CD8-positive, alpha-beta memory T cell (primary cell): ENCODE results near the gene MSS51. TPM values are rescaled to one million over a fixed set of nuclear protein-coding genes. Genes with fewer than 3 reads are reported as not detected.

Experiments
- CTCF ChIA-PET: fragments of 350-600 bp; sonication (Branson Sonifier 250); formaldehyde crosslinking; loops from one replicate; lab custom pipeline; 2021; ENCODE audit warnings: antibody characterized with exemption; lab: Charles Lee
- POLR2A ChIA-PET: fragments of 350-600 bp; sonication (Branson Sonifier 250); formaldehyde crosslinking; loops from one replicate; lab custom pipeline; 2021; ENCODE audit warnings: antibody characterized with exemption; lab: Charles Lee
- DNase-seq, 5 donors: peaks; one replicate each; pipeline versions ENCODE4 v3.0.0 to v3.0.0-alpha.2; 2020 to 2022; ENCODE audit warnings: mixed read lengths in 1 of 5
- H3K27ac ChIP-seq: one replicate; pipeline ENCODE4 v1.7.0; 2013; ENCODE audit warnings: low read depth, mild to moderate bottlenecking, low read length, moderate library complexity
- H3K27me3 ChIP-seq: 2 replicates; pipeline ENCODE4 v1.7.0; 2013; ENCODE audit warnings: low read length, mild to moderate bottlenecking; ENCODE audit not compliant: insufficient read depth, poor library complexity, severe bottlenecking
- H3K36me3 ChIP-seq: 2 replicates; pipeline ENCODE4 v1.7.0; 2013; ENCODE audit warnings: mild to moderate bottlenecking, low read length, moderate library complexity; ENCODE audit not compliant: insufficient read depth
- H3K4me1 ChIP-seq: 2 replicates; pipeline ENCODE4 v1.7.0; 2013; ENCODE audit warnings: mild to moderate bottlenecking, low read length, moderate library complexity; ENCODE audit not compliant: insufficient read depth
- H3K4me3 ChIP-seq: 2 replicates; pipeline ENCODE4 v1.7.0; 2013; ENCODE audit warnings: mild to moderate bottlenecking, low read length
- H3K9me3 ChIP-seq: 2 replicates; pipeline ENCODE4 v1.7.0; 2013; ENCODE audit warnings: mild to moderate bottlenecking, low read length
- H3K27ac Mint-ChIP-seq, 8 donors: one replicate each; pipeline ENCODE4 v1.8.0; 2020 to 2021; ENCODE audit warnings: mixed read lengths in 8 of 8, mild to moderate bottlenecking in 6 of 8, inconsistent platforms in 3 of 8, moderate library complexity in 3 of 8
- H3K27me3 Mint-ChIP-seq, 2 donors: one replicate each; pipeline ENCODE4 v1.8.0; 2020 to 2021; ENCODE audit warnings: mixed read lengths in 2 of 2, mild to moderate bottlenecking in 1 of 2, moderate library complexity in 1 of 2
- H3K36me3 Mint-ChIP-seq, 3 donors: one replicate each; pipeline ENCODE4 v1.8.0; 2020 to 2021; ENCODE audit warnings: mixed read lengths in 3 of 3, inconsistent platforms in 1 of 3, mild to moderate bottlenecking in 1 of 3
- H3K4me1 Mint-ChIP-seq, 3 donors: one replicate each; pipeline ENCODE4 v1.8.0; 2020 to 2021; ENCODE audit warnings: mixed read lengths in 3 of 3, inconsistent platforms in 1 of 3, mild to moderate bottlenecking in 1 of 3
- H3K4me3 Mint-ChIP-seq, 7 donors: one replicate each; pipeline ENCODE4 v1.8.0; 2020 to 2021; ENCODE audit warnings: mixed read lengths in 7 of 7, mild to moderate bottlenecking in 6 of 7, moderate library complexity in 4 of 7, inconsistent platforms in 2 of 7
- H3K9me3 Mint-ChIP-seq, 5 donors: one replicate each; pipeline ENCODE4 v1.8.0; 2020 to 2022; ENCODE audit warnings: mixed read lengths in 5 of 5, mild to moderate bottlenecking in 3 of 5, moderate library complexity in 2 of 5, inconsistent platforms in 1 of 5
- polyA plus RNA-seq: library from polyadenylated mRNA; unstranded; fragments of 300-500 nt; fragmentation: Illumina TruSeq; gene quantifications from one replicate; pipeline ENCODE4 v1.2.3, GENCODE V29; 2021
- total RNA-seq, 2 experiments: library from RNA; stranded (reverse); gene quantifications; one replicate each; pipeline ENCODE4 v1.2.3, GENCODE V29; 2021

MSS51 gene
- total and polyA plus RNA-seq, 3 experiments from 2014 or later, result 0.14 to 1.5 (median 1.5) TPM

DNA sequence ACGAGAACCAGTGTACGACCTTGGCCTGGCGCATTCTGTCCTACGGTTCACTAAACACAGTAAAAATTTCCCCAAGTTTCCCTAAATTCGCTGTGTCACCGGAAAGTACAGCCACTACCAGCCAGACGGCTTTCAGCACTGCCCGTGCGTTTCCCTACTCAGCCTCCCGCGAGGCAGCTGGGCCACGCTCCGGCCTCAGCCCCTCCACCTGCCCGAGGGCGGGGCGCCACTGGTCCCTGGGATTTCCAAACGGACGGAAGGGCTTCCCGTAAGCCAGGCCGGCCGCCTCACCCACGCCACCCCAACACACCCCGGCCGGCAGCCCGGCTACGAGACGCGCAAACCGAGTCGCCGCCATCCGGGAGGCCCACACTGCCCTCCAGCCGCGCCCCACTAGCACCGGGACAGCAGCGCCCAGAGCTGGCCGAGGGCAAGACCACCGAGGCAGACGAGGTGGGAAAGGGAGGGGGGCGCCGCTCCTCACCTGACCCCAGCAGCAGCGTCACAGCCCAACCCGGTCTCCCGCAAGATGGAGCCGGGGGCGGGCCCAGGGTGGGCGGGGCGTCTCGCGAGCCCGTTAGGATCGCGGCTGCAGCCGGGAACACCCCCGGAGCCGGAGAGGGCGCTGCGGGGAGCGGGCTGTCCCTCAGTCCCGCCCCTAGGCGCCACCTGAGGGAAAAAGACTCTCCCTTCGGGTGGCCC lies 19.7 kb downstream of the MSS51 start, which contains the start of gene ANXA7:
TSS of gene ANXA7 (minus strand) at position 531 of the 702 bp plus-strand sequence. CDS start 13,202 bp downstream, outside the sequence.
- peak; percentile 85 to 94 (median 93) for DNase-seq
- H3K4me3 ChIP-seq, result peak within 1 kb of the TSS; percentile 88
- H3K9me3 ChIP-seq, result no peaks in the 10 kb centered on the region
- H3K27me3 ChIP-seq, result no peaks in the 10 kb centered on the region
- Mint-ChIP-seq H3K4me1 (peaks cover 43 to 58% (median 58%) of the 10 kb centered on the region in 3 donors), H3K36me3 (peaks cover 0 to 23% (median 2%) of the 10 kb centered on the region in 3 donors), H3K4me3 (peak within 1 kb of the TSS; percentile 91 to 98 (median 96)), H3K27me3 (peaks cover 0 to 2% of the 10 kb centered on the region in 2 donors), H3K27ac (peak within 1 kb of the TSS; percentile 44 to 97 (median 95)), H3K9me3 (no peaks in the 10 kb centered on the region)
- H3K27ac ChIP-seq, result peak within 1 kb of the TSS; percentile 94
- CTCF ChIA-PET, result no interaction called here
- no peaks in the 10 kb centered on the region for H3K36me3 ChIP-seq
- H3K4me1 ChIP-seq, result peaks cover 27% of the 10 kb centered on the region
- POLR2A ChIA-PET, result interaction anchor here (0.5 to 1.5 kb wide), 10 partner anchors 15 to 317 kb away, joined by 3 to 11 read pairs (median 6); partner anchors contain the start of genes CFAP70, DNAJC9, P4HA1 and PPP3CB

DNA sequence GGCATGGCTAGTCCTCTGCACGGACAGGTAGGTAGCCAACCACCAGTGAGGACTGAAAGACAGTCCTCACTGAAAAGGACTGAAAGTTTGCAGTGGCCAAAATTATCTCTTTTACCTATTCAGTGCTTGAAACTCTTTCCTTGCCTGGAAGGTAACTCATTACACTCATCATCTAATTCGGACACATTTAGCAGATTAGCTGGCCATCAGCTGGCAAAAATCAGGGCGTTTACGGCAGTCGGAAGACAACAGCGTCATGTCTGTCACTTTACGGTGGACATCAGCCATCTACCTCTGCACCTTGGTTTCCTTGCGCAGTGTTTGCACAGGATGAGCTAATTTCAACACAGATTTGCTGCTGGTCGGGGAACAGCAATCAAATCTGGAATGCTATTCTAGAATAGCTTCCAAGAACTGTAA lies 20.2 kb downstream of the MSS51 start:
- DNase-seq, result peak in 3 of 5 donors; percentile 29 to 70 (median 55)
- H3K4me1 ChIP-seq, result peaks cover 28% of the 10 kb centered on the region
- no peaks in the 10 kb centered on the region for H3K27me3 ChIP-seq
- Mint-ChIP-seq H3K4me3 (peak overlapping the region; percentile 91 to 98 (median 96)), H3K27me3 (peaks cover 0 to 2% of the 10 kb centered on the region in 2 donors), H3K9me3 (no peaks in the 10 kb centered on the region), H3K36me3 (peaks cover 0 to 23% (median 2%) of the 10 kb centered on the region in 3 donors), H3K27ac (peak overlapping the region; percentile 23 to 96 (median 94)), H3K4me1 (peaks cover 45 to 64% (median 64%) of the 10 kb centered on the region in 3 donors)
- H3K36me3 ChIP-seq, result no peaks in the 10 kb centered on the region
- CTCF ChIA-PET, result no interaction called here
- peak overlapping the region; percentile 88 for H3K4me3 ChIP-seq
- peak overlapping the region; percentile 94 for H3K27ac ChIP-seq
- H3K9me3 ChIP-seq, result no peaks in the 10 kb centered on the region
- POLR2A ChIA-PET, result interaction anchor here (0.6 to 1.5 kb wide), 9 partner anchors 16 to 320 kb away, joined by 3 to 11 read pairs (median 5); partner anchors contain the start of genes CFAP70, DNAJC9, P4HA1 and PPP3CB

DNA sequence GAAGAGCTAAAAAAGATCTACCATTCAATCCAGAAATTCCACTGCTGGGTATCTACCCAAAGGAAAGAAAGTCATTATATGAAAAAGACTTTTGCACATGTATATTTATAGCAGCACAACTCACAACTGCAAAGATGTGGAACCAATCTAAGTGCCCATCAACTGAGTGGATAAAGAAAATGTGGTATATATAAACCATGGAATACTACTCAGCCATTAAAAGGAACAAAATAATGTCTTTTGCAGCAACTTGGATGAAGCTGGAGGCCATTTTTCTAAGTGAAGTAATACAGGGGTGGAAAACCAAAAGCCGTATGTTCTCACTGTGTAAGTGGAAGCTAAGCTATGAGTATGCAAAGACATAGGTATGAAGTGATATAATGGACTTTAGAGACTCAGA lies 22.5 kb downstream of the MSS51 start:
- H3K36me3 ChIP-seq, result no peaks in the 10 kb centered on the region
- no peaks in the 10 kb centered on the region for H3K27me3 ChIP-seq
- no peaks in the 10 kb centered on the region for H3K9me3 Mint-ChIP-seq
- ChIA-PET POLR2A (no interaction called here), CTCF (interaction anchor here (0.6 kb wide), 1 partner anchor 312 kb away, joined by 3 read pairs; no protein-coding TSS in a partner anchor)
- H3K4me1 ChIP-seq, result peaks cover 35% of the 10 kb centered on the region
- H3K4me1 Mint-ChIP-seq, result peaks cover 63 to 86% (median 85%) of the 10 kb centered on the region in 3 donors
- H3K27me3 Mint-ChIP-seq, result peaks cover 0 to 5% of the 10 kb centered on the region in 2 donors
- H3K4me3 Mint-ChIP-seq, result peak overlapping the region in 4 of 7 donors; percentile 12 to 96 (median 34)
- peaks cover 3 to 38% (median 7%) of the 10 kb centered on the region in 3 donors for H3K36me3 Mint-ChIP-seq
- H3K27ac Mint-ChIP-seq, result peak overlapping the region in 1 of 8 donors; percentile 36
- no peak overlapping the region for H3K4me3 ChIP-seq
- H3K9me3 ChIP-seq, result no peaks in the 10 kb centered on the region
- H3K27ac ChIP-seq, result no peak overlapping the region
- no peak for DNase-seq

DNA sequence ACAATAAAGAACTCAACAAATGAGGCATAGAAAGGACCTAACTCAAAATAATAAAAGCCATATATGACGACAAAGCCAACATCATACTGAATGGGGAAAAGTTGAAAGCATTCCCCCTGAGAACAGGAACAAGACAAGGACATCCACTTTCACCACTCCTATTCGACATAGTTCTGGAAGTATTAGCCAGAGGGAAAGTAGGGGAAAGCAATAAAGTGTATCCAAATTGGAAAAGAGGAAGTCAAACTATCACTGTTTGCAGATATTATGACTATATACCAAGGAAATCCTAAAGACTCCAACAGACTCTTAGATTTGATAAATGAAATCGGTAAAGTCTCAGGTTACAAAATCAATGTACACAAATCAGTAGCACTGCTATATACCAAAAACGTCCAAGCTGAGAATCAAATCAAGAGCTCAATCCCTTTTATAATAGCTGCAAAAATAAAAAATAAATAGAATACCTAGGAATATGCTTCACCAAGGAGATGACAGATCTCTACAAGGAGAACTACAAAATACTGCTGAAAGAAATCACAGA lies 24.3 kb downstream of the MSS51 start:
- POLR2A ChIA-PET, result no interaction called here
- CTCF ChIA-PET, result no interaction called here
- H3K9me3 Mint-ChIP-seq, result no peaks in the 10 kb centered on the region
- H3K36me3 Mint-ChIP-seq, result peaks cover 3 to 38% (median 7%) of the 10 kb centered on the region in 3 donors
- peak overlapping the region in 1 of 8 donors; percentile 23 for H3K27ac Mint-ChIP-seq
- peaks cover 0 to 3% of the 10 kb centered on the region in 2 donors for H3K27me3 Mint-ChIP-seq
- Histone ChIP-seq H3K9me3 (no peaks in the 10 kb centered on the region), H3K27ac (no peak overlapping the region), H3K27me3 (no peaks in the 10 kb centered on the region), H3K4me3 (no peak overlapping the region), H3K36me3 (no peaks in the 10 kb centered on the region), H3K4me1 (peaks cover 28% of the 10 kb centered on the region)
- peak overlapping the region in 4 of 7 donors; percentile 11 to 71 (median 36) for H3K4me3 Mint-ChIP-seq
- DNase-seq, result no peak
- peaks cover 60 to 87% (median 87%) of the 10 kb centered on the region in 3 donors for H3K4me1 Mint-ChIP-seq

DNA sequence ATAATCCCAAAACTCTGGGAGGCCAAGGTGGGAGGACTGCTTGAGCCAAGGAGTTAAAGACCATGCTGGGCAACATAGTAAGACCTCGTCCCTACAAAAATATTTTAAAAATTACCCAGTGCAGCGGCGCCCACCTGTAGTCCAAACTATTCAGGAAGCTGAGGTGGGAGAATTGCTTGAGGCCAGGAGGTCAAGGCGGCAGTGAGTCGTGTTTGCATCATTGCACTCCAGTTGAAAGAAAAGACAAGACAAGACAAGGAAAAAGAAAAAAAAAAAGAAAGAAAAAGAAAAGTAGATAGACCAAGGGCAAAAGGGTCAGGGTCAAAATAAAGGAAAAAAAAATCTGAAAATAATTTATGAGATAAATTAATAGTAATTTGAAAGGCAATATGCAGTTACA lies 25.3 kb downstream of the MSS51 start:
- ChIA-PET POLR2A (interaction anchor here (0.7 kb wide), 1 partner anchor 9 kb away, joined by 5 read pairs; no protein-coding TSS in a partner anchor), CTCF (no interaction called here)
- Mint-ChIP-seq H3K9me3 (no peaks in the 10 kb centered on the region), H3K27ac (peak overlapping the region in 1 of 8 donors; percentile 20), H3K36me3 (peaks cover 3 to 32% (median 7%) of the 10 kb centered on the region in 3 donors), H3K4me3 (no peak overlapping the region), H3K4me1 (peaks cover 65 to 92% (median 92%) of the 10 kb centered on the region in 3 donors), H3K27me3 (peaks cover 0 to 3% of the 10 kb centered on the region in 2 donors)
- Histone ChIP-seq H3K9me3 (no peaks in the 10 kb centered on the region), H3K4me1 (peaks cover 27% of the 10 kb centered on the region), H3K4me3 (no peak overlapping the region), H3K27me3 (no peaks in the 10 kb centered on the region), H3K27ac (no peak overlapping the region), H3K36me3 (no peaks in the 10 kb centered on the region)
- DNase-seq, result no peak

DNA sequence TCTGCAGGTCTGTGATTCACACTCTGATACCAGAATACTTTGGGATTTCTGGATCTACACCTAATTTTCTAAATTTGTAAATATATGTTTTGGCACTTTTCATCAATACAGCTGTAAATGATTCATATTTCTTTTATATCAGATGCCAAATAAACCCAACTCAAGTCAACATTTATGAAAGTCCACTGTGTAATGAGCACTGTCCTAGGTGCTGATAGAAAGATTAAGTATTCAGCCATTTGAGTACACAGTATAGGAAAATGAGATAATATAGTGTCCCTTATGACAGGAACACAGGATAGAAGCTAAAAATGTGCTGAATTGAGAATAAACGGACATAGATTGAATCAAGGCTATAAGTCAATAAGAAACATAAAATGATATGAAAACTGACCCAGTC lies 25.9 kb downstream of the MSS51 start:
- H3K4me3 ChIP-seq, result no peak overlapping the region
- Mint-ChIP-seq H3K27ac (peak overlapping the region in 1 of 8 donors; percentile 20), H3K36me3 (peaks cover 3 to 28% (median 7%) of the 10 kb centered on the region in 3 donors), H3K27me3 (peaks cover 0 to 3% of the 10 kb centered on the region in 2 donors), H3K4me1 (peaks cover 63 to 92% (median 92%) of the 10 kb centered on the region in 3 donors), H3K9me3 (no peaks in the 10 kb centered on the region), H3K4me3 (no peak overlapping the region)
- no peaks in the 10 kb centered on the region for H3K36me3 ChIP-seq
- no peaks in the 10 kb centered on the region for H3K9me3 ChIP-seq
- peaks cover 21% of the 10 kb centered on the region for H3K4me1 ChIP-seq
- H3K27ac ChIP-seq, result no peak overlapping the region
- no peak for DNase-seq
- ChIA-PET POLR2A (interaction anchor here (0.7 kb wide), 1 partner anchor 10 kb away, joined by 5 read pairs; no protein-coding TSS in a partner anchor), CTCF (no interaction called here)
- no peaks in the 10 kb centered on the region for H3K27me3 ChIP-seq

DNA sequence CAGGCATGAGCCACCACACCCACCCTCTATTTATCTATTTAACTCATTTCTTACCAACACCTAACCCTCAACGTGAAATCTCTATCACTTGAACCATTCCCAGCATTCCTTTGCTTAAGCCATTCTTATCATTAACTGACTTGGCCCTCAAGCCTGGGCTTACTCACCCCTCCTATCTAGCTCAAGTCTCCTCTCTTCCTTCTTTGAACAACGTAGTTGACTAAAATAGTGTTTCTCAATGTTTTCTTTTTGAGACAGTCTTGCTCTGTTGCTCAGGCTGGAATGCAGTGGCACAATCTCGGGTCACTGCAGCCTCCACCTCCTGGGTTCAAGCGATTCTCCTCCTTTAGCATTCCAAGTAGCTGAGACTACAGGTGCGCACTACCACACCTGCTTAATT lies 26.5 kb downstream of the MSS51 start:
- Histone ChIP-seq H3K27me3 (no peaks in the 10 kb centered on the region), H3K4me3 (no peak overlapping the region), H3K36me3 (no peaks in the 10 kb centered on the region), H3K9me3 (no peaks in the 10 kb centered on the region), H3K27ac (no peak overlapping the region), H3K4me1 (peaks cover 19% of the 10 kb centered on the region)
- Mint-ChIP-seq H3K9me3 (no peaks in the 10 kb centered on the region), H3K4me1 (peaks cover 61 to 89% (median 88%) of the 10 kb centered on the region in 3 donors), H3K27me3 (peaks cover 0 to 3% of the 10 kb centered on the region in 2 donors), H3K36me3 (peaks cover 3 to 28% (median 7%) of the 10 kb centered on the region in 3 donors), H3K27ac (no peak overlapping the region), H3K4me3 (no peak overlapping the region)
- CTCF ChIA-PET, result no interaction called here
- DNase-seq, result no peak
- POLR2A ChIA-PET, result no interaction called here
